Bronchial smooth muscle cell (primary cell): ENCODE results near the gene OTOF. TPM values are rescaled to one million over a fixed set of nuclear protein-coding genes. Genes with fewer than 3 reads are reported as not detected.

Source experiments
- total RNA-seq: library from RNA; depleted of rRNA; stranded (reverse); fragments of >200 nt; gene quantifications from 2 replicates; pipeline ENCODE4 v1.2.1, GENCODE V29; 2014

Gene OTOF
- under 0.01 TPM in 1 of 2 replicates, not detected in the other for total RNA-seq

DNA sequence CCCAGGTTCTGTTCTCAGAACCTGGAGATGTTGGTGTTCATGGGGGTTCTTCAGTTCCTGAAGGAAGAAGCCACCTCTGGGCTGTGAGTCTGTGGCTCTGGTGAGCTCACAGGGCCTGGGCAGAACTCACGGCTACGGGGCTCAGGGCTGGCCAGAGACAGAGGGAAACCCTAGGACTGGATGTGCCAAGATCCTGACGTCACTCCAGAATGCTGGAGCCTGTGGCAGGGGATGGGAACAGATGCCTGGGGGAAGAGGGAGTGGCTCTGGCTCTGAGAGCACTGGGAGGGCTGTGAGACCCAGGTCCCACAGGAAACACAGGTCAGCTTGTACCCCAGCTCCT, at the start of gene OTOF:
OTOF (minus strand) TSS at position 214 of the 343 bp plus-strand sequence.

Other genes with a start within 250 kb of the OTOF start
- gene HADHA, start 233.5 kb downstream of the OTOF start, total RNA-seq: 151 and 152 TPM in 2 replicates
- gene HADHB, start 233.2 kb downstream of the OTOF start, total RNA-seq: 126 and 136 TPM in 2 replicates
- gene SELENOI, start 132.0 kb downstream of the OTOF start, total RNA-seq: 7.3 and 11.0 TPM in 2 replicates
- gene ADGRF3, start 131.3 kb downstream of the OTOF start, total RNA-seq: not detected in 2 replicates
- under 0.01 and 0.16 TPM in 2 replicates for gene DRC1, start 76.2 kb downstream of the OTOF start, total RNA-seq
- not detected in 2 replicates for gene CIB4, start 163.2 kb upstream of the OTOF start, total RNA-seq
- under 0.01 TPM in 1 of 2 replicates, not detected in the other for gene KCNK3, start 214.6 kb upstream of the OTOF start, total RNA-seq